Measurements from ENCODE around the gene ZBTB5. TPM values are rescaled to one million over a fixed set of nuclear protein-coding genes. Genes with fewer than 3 reads are reported as not detected.
A peak's percentile ranks its signal among the peaks of the same experiment; 100 is the strongest.

The ZBTB5 gene
- total and polyA plus RNA-seq, 2 of the 13 experiments (the other 11 are each of a cell fraction or from before 2014, with no cell fraction given) = 12.5 to 20.5 TPM

DNA sequence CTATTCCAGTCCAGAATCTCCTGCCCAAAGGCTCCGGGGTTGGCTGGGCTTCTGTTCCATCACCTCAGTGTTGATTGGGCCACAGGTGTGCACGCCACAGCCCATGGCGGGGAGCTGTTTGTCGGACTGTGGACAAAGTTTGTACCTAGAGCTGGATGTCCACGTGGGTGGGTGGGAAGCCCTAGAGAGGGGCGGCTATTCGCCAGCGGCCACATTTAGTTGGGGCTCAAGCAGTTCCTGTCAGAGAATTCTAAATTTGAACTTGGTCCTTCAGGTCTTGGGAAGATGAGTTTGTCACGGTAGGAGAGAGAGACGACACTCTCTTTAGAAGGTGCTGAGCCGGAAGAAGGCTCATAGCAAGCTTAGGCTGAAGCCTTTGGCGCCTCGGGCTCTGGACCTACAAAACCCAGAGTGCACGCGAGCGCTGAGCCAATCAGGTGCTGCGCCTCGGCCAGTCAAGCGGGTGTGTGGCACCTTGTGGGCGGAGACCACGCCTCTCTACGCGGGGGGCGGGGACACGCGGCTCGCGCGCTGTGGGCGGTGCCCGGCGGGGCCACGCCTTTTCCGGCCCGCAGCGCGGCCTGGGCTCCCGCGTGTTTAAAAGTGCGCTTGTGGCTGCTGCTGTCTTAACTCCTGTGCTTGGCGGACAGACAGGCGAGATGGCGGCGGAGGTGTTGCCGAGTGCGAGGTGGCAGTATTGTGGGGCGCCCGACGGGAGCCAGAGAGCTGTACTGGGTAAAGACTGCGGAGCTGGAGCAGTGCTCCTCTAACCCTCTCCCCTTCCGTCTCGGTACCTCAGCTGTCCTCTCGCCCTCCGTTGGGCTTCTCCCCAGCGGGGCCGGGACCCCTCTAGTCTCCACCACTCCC is 20.4 kb upstream of the ZBTB5 start, which contains the start of gene POLR1E (continued):
- TF ChIP-seq GLI4 (CRISPR knock-in tag; IDR thresholded peaks at IDR 0.05; ENCODE audit: borderline replicate concordance) (no peak), ZSCAN20 (CRISPR knock-in tag; IDR thresholded peaks at IDR 0.05; ENCODE audit: borderline replicate concordance) (0 out of 2 replicates have a peak, but pooled peaks have one; percentile 34), ZNF382 (CRISPR knock-in tag; IDR thresholded peaks at IDR 0.05; ENCODE audit: borderline replicate concordance) (no peak), ZBTB3 (CRISPR knock-in tag; IDR thresholded peaks at IDR 0.05; ENCODE audit: borderline replicate concordance, low read depth) (no peak), ZNF138 (CRISPR knock-in tag; IDR thresholded peaks at IDR 0.05; ENCODE audit: low read depth) (no peak), KAT2B (IDR thresholded peaks at IDR 0.05; ENCODE audit: borderline replicate concordance, low read depth, low read length) (no peak), ZNF160 (CRISPR knock-in tag; IDR thresholded peaks at IDR 0.05) (peak; percentile 52; the same call in 1 of the 2 replicates), HMGA1 (CRISPR knock-in tag; conservative IDR thresholded peaks at IDR 0.05) (no peak), ZBTB1 (CRISPR knock-in tag; IDR thresholded peaks at IDR 0.05; ENCODE audit: borderline replicate concordance) (no peak), MYC (CRISPR knock-in tag; IDR thresholded peaks at IDR 0.05; ENCODE audit: borderline replicate concordance) (peak; percentile 93; the same call in 1 of the 2 replicates), ESRRA (CRISPR knock-in tag; IDR thresholded peaks at IDR 0.05; ENCODE audit: low read depth) (no peak), HDAC1 (CRISPR knock-in tag; IDR thresholded peaks at IDR 0.05) (peak; percentile 84), ZNF790 (CRISPR knock-in tag; IDR thresholded peaks at IDR 0.05; ENCODE audit: borderline replicate concordance) (no peak), ZNF496 (CRISPR knock-in tag; IDR thresholded peaks at IDR 0.05; ENCODE audit: insufficient replicate concordance) (no peak), JDP2 (CRISPR knock-in tag; IDR thresholded peaks at IDR 0.05; ENCODE audit: borderline replicate concordance) (no peak), AGO2 (optimal IDR thresholded peaks at IDR 0.05; ENCODE audit: low read depth, low read length) (no peak)
- TF ChIP-seq, protein P1, sequence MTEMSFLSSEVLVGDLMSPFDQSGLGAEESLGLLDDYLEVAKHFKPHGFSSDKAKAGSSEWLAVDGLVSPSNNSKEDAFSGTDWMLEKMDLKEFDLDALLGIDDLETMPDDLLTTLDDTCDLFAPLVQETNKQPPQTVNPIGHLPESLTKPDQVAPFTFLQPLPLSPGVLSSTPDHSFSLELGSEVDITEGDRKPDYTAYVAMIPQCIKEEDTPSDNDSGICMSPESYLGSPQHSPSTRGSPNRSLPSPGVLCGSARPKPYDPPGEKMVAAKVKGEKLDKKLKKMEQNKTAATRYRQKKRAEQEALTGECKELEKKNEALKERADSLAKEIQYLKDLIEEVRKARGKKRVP (CRISPR knock-in tag; IDR thresholded peaks at IDR 0.05) = no peak
- TF ChIP-seq, protein P2, sequence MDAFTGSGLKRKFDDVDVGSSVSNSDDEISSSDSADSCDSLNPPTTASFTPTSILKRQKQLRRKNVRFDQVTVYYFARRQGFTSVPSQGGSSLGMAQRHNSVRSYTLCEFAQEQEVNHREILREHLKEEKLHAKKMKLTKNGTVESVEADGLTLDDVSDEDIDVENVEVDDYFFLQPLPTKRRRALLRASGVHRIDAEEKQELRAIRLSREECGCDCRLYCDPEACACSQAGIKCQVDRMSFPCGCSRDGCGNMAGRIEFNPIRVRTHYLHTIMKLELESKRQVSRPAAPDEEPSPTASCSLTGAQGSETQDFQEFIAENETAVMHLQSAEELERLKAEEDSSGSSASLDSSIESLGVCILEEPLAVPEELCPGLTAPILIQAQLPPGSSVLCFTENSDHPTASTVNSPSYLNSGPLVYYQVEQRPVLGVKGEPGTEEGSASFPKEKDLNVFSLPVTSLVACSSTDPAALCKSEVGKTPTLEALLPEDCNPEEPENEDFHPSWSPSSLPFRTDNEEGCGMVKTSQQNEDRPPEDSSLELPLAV (CRISPR knock-in tag; conservative IDR thresholded peaks at IDR 0.05; ENCODE audit: low read depth) = no peak
- TF ChIP-seq, protein P3, sequence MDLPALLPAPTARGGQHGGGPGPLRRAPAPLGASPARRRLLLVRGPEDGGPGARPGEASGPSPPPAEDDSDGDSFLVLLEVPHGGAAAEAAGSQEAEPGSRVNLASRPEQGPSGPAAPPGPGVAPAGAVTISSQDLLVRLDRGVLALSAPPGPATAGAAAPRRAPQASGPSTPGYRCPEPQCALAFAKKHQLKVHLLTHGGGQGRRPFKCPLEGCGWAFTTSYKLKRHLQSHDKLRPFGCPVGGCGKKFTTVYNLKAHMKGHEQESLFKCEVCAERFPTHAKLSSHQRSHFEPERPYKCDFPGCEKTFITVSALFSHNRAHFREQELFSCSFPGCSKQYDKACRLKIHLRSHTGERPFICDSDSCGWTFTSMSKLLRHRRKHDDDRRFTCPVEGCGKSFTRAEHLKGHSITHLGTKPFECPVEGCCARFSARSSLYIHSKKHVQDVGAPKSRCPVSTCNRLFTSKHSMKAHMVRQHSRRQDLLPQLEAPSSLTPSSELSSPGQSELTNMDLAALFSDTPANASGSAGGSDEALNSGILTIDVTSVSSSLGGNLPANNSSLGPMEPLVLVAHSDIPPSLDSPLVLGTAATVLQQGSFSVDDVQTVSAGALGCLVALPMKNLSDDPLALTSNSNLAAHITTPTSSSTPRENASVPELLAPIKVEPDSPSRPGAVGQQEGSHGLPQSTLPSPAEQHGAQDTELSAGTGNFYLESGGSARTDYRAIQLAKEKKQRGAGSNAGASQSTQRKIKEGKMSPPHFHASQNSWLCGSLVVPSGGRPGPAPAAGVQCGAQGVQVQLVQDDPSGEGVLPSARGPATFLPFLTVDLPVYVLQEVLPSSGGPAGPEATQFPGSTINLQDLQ (CRISPR knock-in tag; IDR thresholded peaks at IDR 0.05) = no peak
- TF ChIP-seq, protein P4, sequence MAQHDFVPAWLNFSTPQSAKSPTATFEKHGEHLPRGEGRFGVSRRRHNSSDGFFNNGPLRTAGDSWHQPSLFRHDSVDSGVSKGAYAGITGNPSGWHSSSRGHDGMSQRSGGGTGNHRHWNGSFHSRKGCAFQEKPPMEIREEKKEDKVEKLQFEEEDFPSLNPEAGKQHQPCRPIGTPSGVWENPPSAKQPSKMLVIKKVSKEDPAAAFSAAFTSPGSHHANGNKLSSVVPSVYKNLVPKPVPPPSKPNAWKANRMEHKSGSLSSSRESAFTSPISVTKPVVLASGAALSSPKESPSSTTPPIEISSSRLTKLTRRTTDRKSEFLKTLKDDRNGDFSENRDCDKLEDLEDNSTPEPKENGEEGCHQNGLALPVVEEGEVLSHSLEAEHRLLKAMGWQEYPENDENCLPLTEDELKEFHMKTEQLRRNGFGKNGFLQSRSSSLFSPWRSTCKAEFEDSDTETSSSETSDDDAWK (CRISPR knock-in tag; IDR thresholded peaks at IDR 0.05) = no peak
- TF ChIP-seq, protein P5, sequence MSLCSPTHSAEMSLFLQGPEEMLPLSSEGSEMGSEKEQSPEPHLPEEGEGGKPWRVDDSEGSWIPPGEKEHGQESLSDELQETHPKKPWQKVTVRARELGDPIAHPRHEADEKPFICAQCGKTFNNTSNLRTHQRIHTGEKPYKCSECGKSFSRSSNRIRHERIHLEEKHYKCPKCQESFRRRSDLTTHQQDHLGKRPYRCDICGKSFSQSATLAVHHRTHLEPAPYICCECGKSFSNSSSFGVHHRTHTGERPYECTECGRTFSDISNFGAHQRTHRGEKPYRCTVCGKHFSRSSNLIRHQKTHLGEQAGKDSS (CRISPR knock-in tag; IDR thresholded peaks at IDR 0.05; ENCODE audit: borderline replicate concordance, low read depth) = no peak; the same call in 1 of the 2 replicates

Measured in HepG2 (cell line).